NCI-H2029 (cell line): ENCODE measurements around the gene CDKL5.

Source experiments
- DNase-seq: peaks from one replicate; lab custom pipeline; 2025; lab: John Stamatoyannopoulos, UW

The CDKL5 gene

DNA sequence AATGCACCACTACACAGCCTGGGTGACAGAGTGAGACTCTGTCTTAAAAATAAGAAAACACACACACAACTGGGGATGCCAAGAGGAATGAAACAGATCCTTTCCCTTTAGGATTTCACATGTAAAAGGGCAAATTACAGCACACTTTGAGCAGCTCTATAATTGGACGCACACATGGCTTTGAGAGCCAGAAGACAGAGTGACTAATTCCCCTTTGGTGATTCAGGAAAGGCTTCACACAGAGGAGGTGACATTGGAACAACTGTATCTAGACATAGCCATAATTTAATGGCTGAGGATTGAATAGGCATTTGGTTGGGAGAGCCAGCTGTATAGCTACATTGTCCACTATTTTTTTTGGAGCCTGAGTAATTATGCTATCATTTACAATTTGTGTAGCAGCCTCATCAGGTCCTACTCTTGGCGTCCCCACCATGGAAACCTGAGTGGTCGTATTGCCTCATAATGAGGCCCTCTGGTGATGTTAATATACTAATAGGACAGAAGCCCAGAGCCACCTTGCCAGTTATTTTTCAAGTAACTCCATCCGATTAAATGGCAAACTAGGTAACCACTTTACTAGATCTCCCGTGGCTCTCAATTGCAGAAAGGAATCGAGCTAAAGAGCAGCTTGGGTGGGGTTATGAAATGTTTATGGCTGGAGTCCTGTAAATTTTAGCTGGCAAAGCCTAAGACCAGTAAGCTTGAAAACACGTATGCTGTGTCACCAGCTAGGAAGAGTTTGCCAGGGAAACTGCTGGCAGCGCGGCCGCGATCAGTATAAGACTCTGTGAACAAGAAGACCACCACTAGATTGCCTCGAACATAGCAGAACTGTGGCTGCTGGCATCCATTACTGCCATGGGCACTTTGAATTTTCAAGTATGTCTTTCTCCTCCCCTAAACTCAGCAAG, 273.6 kb downstream of the CDKL5 start:
- DNase-seq, result no peak

DNA sequence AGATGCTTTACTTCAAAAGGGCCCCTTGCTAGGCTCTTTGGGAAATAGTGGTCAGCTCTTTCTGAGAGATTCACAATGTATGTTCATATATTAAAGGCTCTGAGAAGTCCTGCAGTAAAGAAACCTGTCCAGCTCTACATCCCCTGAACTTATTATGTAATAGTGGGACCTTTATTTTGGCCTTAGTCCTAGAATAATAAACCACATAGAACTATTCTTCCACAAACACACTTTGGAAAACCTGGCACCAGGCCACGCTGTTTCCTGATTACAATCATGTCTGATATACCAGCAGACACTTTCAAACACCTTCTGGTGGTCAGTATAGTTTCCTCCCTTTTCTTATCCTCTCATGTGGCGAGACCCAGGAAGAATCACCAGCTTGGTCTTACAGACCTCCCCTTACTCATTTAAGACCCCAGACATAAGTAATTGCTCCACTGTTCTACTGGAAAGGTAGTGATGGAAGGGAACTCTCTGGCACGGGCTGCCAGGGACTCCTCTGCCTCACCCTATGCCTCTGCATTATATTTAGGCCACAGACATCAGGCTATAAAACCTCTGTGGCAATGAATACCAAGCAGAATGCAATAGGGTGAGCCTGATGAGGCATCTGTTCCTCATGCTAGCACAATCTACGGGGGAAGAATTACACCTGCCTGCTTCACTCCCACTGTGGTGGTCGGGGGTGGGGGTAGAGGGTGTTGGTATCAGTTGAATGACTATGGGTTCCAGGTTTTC, 276.4 kb downstream of the CDKL5 start:
- DNase-seq, result peak; percentile 5

DNA sequence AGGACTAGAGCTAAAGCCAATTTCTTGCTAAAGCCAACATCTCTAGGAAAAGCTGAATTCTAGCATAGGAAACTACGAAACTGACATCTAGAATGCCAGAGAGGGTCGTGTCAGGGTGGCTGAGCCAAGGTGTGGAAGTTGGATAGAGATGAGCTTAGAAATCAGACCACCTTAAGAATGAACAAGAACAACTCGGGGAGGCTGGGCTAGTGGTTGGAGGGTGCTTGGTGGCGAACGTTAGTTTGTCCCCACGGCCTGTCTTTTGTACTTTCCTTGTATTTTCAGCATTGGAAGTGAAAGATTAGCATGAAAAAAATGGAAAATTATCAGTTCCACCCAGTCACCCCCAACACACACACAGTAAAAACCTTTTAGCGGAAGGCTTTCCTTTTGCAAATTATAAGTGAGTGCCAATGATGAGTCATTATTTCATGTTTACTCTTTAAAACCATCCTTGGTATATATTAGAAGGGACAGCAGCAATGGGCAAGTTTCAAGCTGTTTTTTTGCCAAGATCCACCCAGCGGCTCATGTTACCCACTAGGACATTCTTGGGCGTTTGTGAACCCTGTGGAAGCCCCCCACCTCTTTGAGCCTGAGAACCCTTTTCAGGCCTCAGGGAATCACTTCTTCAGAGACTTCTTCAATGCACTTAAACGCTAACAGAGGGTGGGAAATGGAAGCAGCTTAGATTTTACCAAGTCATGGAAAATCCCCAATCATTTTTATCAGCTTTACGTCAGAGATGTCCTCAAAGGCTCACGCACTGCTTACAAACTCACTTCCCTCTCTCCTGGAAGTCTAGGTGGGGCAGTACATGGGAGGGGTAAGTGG, 277.2 kb downstream of the CDKL5 start:
- no peak for DNase-seq
